Keratinocyte (primary cell): ENCODE results near the gene PLPP4. TPM values are rescaled to one million over a fixed set of nuclear protein-coding genes. Genes with fewer than 3 reads are reported as not detected.

ENCODE experiments used
- DNase-seq: peaks from one replicate; pipeline ENCODE4 v3.0.0-alpha.2; 2011; ENCODE audit warnings: low read depth, missing footprints, low spot score
- FAIRE-seq: peaks from 2 replicates; lab custom pipeline; 2011; peaks lifted over from hg19 to GRCh38; lab: Jason Lieb, UNC
- H2AFZ ChIP-seq: 2 replicates; pipeline ENCODE4 v1.6.0; 2012; ENCODE audit warnings: low read length, control low read depth, inconsistent platforms; ENCODE audit not compliant: control insufficient read depth
- H3K27ac ChIP-seq: 2 replicates; pipeline ENCODE4 v1.5.1; 2011; ENCODE audit warnings: low read length; ENCODE audit not compliant: control insufficient read depth, insufficient read depth
- H3K27me3 ChIP-seq: 3 replicates; pipeline ENCODE4 v1.6.0; 2011; ENCODE audit warnings: low read length; ENCODE audit not compliant: control insufficient read depth, insufficient read depth; ENCODE audit errors: extremely low read depth
- H3K36me3 ChIP-seq, 2 experiments: 2 replicates in 1 of 2; 3 replicates in 1 of 2; pipeline ENCODE4 v1.5.1; 2011; ENCODE audit warnings: low read length in 2 of 2, mild to moderate bottlenecking in 1 of 2; ENCODE audit not compliant: control insufficient read depth in 2 of 2, insufficient read depth in 2 of 2; ENCODE audit errors: extremely low read depth in 1 of 2
- H3K4me1 ChIP-seq: 3 replicates; pipeline ENCODE4 v1.5.1; 2011; ENCODE audit warnings: low read length; ENCODE audit not compliant: control insufficient read depth, insufficient read depth; ENCODE audit errors: extremely low read depth
- H3K4me2 ChIP-seq: 3 replicates; pipeline ENCODE4 v1.6.0; 2011; ENCODE audit warnings: low read depth, low read length; ENCODE audit not compliant: control insufficient read depth, insufficient read depth; ENCODE audit errors: extremely low read depth
- H3K4me3 ChIP-seq, 3 experiments: fragments of 200-600 bp in 1 of 3; sonication (generic) in 1 of 3; 2 replicates in 2 of 3; 3 replicates in 1 of 3; pipeline ENCODE4 v1.5.1; 2011 to 2016; ENCODE audit warnings: low read length in 3 of 3, mild to moderate bottlenecking in 3 of 3, control low read depth in 2 of 3, inconsistent platforms in 1 of 3, low read depth in 1 of 3, mixed read lengths in 1 of 3, mixed run types in 1 of 3, moderate library complexity in 1 of 3; ENCODE audit not compliant: control insufficient read depth in 2 of 3, insufficient read depth in 2 of 3; ENCODE audit errors: extremely low read depth in 1 of 3
- H3K79me2 ChIP-seq: 2 replicates; pipeline ENCODE4 v1.6.0; 2012; ENCODE audit warnings: low read length; ENCODE audit not compliant: control insufficient read depth, insufficient read depth
- H3K9ac ChIP-seq: 3 replicates; pipeline ENCODE4 v1.6.0; 2011; ENCODE audit warnings: low read length; ENCODE audit not compliant: control insufficient read depth, insufficient read depth; ENCODE audit errors: extremely low read depth
- H3K9me1 ChIP-seq: 3 replicates; pipeline ENCODE4 v1.6.0; 2011; ENCODE audit warnings: low read length; ENCODE audit not compliant: control insufficient read depth, insufficient read depth; ENCODE audit errors: extremely low read depth
- H3K9me3 ChIP-seq: 2 replicates; pipeline ENCODE4 v1.5.1; 2012; ENCODE audit warnings: low read depth, low read length; ENCODE audit not compliant: control insufficient read depth
- H4K20me1 ChIP-seq: 3 replicates; pipeline ENCODE4 v1.6.0; 2011; ENCODE audit warnings: low read length; ENCODE audit not compliant: control insufficient read depth, insufficient read depth; ENCODE audit errors: extremely low read depth
- EZH2 ChIP-seq: IDR thresholded peaks from one replicate; pipeline ENCODE4 v1.6.1; 2012; ENCODE audit warnings: inconsistent platforms, mild to moderate bottlenecking, low read length, moderate library complexity
- dilution Hi-C: fragments of 300-500 bp; cut with MboI; formaldehyde crosslinking; loops from one replicate; pipeline ENCODE4 v1.7.0; 2020; ENCODE audit warnings: low sequenced_read_pairs; ENCODE audit not compliant: extremely low pct_ligation_motif_present
- polyA plus RNA-seq, 5 experiments: library from polyadenylated mRNA; depleted of rRNA in 3 of 5; stranded (reverse) in 3 of 5; stranded (forward) in 1 of 5; unstranded in 1 of 5; fragments of >200 nt; gene quantifications; 1 replicate in 1 of 5; 2 replicates in 3 of 5; 3 replicates in 1 of 5; pipeline versions ENCODE4 v1.2.1 to v1.2.3, GENCODE V29; 2011 to 2012; ENCODE audit warnings: missing spikeins in 2 of 5, low read depth in 1 of 5, low replicate concordance in 1 of 5
- TF ChIP-seq, protein P1 (sequence below), 3 experiments: IDR thresholded peaks in 1 of 3; conservative IDR thresholded peaks in 1 of 3; optimal IDR thresholded peaks in 1 of 3; 2 replicates in 2 of 3; 3 replicates in 1 of 3; pipeline versions ENCODE3 to v1.5.1; 2011; ENCODE audit warnings: low read length in 3 of 3, mild to moderate bottlenecking in 3 of 3, moderate library complexity in 2 of 3, control low read depth in 1 of 3, inconsistent platforms in 1 of 3; ENCODE audit not compliant: insufficient read depth in 2 of 3; ENCODE audit errors: extremely low read depth in 1 of 3

The PLPP4 gene
- polyA plus RNA-seq, 1 donor (not counting 4 experiments of a cell fraction or from before 2014, with no cell fraction given): 0.76 TPM

- H3K4me2 ChIP-seq: no peak overlapping the region
- no peaks in the 10 kb centered on the region for H3K4me1 ChIP-seq
- no peaks in the 10 kb centered on the region for H3K36me3 ChIP-seq
- no peak overlapping the region for H3K4me3 ChIP-seq
- H4K20me1 ChIP-seq: no peaks in the 10 kb centered on the region
- no peaks in the 10 kb centered on the region for H3K9me1 ChIP-seq
- no peak overlapping the region for H2AFZ ChIP-seq
- no peak overlapping the region for H3K27ac ChIP-seq
- no peaks in the 10 kb centered on the region for H3K79me2 ChIP-seq
- peaks cover 41% of the 10 kb centered on the region for H3K27me3 ChIP-seq
- no peak for DNase-seq
- TF ChIP-seq, protein P1, sequence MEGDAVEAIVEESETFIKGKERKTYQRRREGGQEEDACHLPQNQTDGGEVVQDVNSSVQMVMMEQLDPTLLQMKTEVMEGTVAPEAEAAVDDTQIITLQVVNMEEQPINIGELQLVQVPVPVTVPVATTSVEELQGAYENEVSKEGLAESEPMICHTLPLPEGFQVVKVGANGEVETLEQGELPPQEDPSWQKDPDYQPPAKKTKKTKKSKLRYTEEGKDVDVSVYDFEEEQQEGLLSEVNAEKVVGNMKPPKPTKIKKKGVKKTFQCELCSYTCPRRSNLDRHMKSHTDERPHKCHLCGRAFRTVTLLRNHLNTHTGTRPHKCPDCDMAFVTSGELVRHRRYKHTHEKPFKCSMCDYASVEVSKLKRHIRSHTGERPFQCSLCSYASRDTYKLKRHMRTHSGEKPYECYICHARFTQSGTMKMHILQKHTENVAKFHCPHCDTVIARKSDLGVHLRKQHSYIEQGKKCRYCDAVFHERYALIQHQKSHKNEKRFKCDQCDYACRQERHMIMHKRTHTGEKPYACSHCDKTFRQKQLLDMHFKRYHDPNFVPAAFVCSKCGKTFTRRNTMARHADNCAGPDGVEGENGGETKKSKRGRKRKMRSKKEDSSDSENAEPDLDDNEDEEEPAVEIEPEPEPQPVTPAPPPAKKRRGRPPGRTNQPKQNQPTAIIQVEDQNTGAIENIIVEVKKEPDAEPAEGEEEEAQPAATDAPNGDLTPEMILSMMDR (optimal IDR thresholded peaks at IDR 0.05 in 1 of 3, IDR thresholded peaks at IDR 0.05 in 1 of 3, conservative IDR thresholded peaks at IDR 0.05 in 1 of 3; ENCODE audit: extremely low read depth in 1 of 3, insufficient read depth in 2 of 3, low read length in 3 of 3): no peak
- peak; percentile 14 for TF ChIP-seq EZH2
- dilution Hi-C loops: no loop called here
- FAIRE-seq: no peak
- no peak overlapping the region for H3K9ac ChIP-seq
- H3K9me3 ChIP-seq: no peaks in the 10 kb centered on the region
Measured at GRCh38 chr10:120453886-120454285, 3.1 kb upstream of the PLPP4 start.

DNA sequence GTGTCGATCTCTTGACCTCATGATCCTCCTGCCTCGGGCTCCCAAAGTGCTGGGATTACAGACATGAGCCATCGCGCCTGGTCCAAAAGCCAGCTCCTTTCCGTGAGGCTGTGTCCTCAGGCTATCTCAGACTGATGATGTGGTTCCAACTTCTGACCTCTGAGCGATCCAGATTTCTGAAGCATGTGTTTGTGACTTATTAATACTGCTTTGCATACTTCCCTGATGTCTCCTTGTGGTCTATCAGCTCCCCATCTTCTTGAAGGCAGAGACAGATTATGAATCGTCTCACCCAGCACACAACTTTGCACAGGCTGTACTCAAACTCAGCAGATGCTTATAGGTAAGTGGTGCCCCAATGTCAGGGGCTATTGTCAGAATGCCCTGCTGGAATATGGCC, 2.0 kb upstream of the PLPP4 start:
- no peak for TF ChIP-seq EZH2
- TF ChIP-seq, protein P1 (optimal IDR thresholded peaks at IDR 0.05 in 1 of 3, IDR thresholded peaks at IDR 0.05 in 1 of 3, conservative IDR thresholded peaks at IDR 0.05 in 1 of 3; ENCODE audit: extremely low read depth in 1 of 3, insufficient read depth in 2 of 3, low read length in 3 of 3): no peak
- H3K27me3 ChIP-seq: peaks cover 46% of the 10 kb centered on the region

More for the DNA sequence above, 2.0 kb upstream of the PLPP4 start:
- H3K36me3 ChIP-seq: no peaks in the 10 kb centered on the region
- no peaks in the 10 kb centered on the region for H3K9me3 ChIP-seq
- no peak for FAIRE-seq
- H3K4me2 ChIP-seq: no peak overlapping the region
- H2AFZ ChIP-seq: no peak overlapping the region
- H3K4me3 ChIP-seq: no peak overlapping the region
- dilution Hi-C loops: no loop called here
- no peaks in the 10 kb centered on the region for H4K20me1 ChIP-seq
- DNase-seq: no peak
- no peaks in the 10 kb centered on the region for H3K4me1 ChIP-seq
- no peak overlapping the region for H3K27ac ChIP-seq
- H3K9me1 ChIP-seq: no peaks in the 10 kb centered on the region
- H3K9ac ChIP-seq: no peak overlapping the region
- no peaks in the 10 kb centered on the region for H3K79me2 ChIP-seq
